ENCODE data around the gene ASGR2.

Gene ASGR2

DNA sequence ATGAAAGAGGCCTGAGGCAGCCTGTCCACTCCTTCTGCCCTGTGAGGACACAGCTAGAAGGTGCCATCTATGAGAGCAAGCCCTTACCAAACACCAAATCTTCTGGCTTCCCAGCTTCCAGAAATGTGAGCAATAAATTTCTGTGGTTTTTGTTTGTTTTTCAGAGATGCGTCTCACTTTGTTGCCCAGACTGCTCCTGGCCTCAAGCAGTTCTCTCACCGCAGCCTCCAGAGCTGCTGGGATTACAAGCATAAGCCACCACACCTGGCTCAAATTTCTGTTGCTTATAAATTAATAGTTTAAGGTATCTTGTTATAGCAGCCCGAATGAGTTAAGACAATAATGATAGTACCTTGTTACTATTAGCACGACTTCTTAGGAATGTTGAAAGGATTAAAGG lies 58.2 kb downstream of the ASGR2 start:
- TF ChIP-seq POLR2AphosphoS5 (IDR thresholded peaks at IDR 0.05; ENCODE audit: low read depth) (no peak), GABPA (IDR thresholded peaks at IDR 0.05; ENCODE audit: low read depth) (no peak), SPI1 (IDR thresholded peaks at IDR 0.05; ENCODE audit: borderline replicate concordance, low read depth) (no peak), CTCF (IDR thresholded peaks at IDR 0.05; ENCODE audit: insufficient read depth, low read length) (no peak)
- TF ChIP-seq, protein P1, sequence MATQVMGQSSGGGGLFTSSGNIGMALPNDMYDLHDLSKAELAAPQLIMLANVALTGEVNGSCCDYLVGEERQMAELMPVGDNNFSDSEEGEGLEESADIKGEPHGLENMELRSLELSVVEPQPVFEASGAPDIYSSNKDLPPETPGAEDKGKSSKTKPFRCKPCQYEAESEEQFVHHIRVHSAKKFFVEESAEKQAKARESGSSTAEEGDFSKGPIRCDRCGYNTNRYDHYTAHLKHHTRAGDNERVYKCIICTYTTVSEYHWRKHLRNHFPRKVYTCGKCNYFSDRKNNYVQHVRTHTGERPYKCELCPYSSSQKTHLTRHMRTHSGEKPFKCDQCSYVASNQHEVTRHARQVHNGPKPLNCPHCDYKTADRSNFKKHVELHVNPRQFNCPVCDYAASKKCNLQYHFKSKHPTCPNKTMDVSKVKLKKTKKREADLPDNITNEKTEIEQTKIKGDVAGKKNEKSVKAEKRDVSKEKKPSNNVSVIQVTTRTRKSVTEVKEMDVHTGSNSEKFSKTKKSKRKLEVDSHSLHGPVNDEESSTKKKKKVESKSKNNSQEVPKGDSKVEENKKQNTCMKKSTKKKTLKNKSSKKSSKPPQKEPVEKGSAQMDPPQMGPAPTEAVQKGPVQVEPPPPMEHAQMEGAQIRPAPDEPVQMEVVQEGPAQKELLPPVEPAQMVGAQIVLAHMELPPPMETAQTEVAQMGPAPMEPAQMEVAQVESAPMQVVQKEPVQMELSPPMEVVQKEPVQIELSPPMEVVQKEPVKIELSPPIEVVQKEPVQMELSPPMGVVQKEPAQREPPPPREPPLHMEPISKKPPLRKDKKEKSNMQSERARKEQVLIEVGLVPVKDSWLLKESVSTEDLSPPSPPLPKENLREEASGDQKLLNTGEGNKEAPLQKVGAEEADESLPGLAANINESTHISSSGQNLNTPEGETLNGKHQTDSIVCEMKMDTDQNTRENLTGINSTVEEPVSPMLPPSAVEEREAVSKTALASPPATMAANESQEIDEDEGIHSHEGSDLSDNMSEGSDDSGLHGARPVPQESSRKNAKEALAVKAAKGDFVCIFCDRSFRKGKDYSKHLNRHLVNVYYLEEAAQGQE (IDR thresholded peaks at IDR 0.05; ENCODE audit: insufficient replicate concordance, low read depth) = no peak
- Histone ChIP-seq H3K4me3 (replicated peaks; ENCODE audit: insufficient read depth, low read length) (no peak overlapping the region), H3K27me3 (ENCODE audit: insufficient read depth, poor library complexity, severe bottlenecking) (no peaks in the 10 kb centered on the region), H3K27ac (replicated peaks) (no peak overlapping the region)
- no peak for DNase-seq (ENCODE audit: low read depth in 1 of 2, low spot score in 1 of 2)

All from HL-60 (cell line).